ENCODE results near the gene NARS2.
"Not testable (repeated sequence)": the region's sequence is repeated elsewhere in the genome, so short reads cannot be mapped to it uniquely, and the experiment has no call there.

The NARS2 gene

GRCh38 chr11:78472382-78472781 lies 102.3 kb downstream of the NARS2 start:
- no peak for DNase-seq

DNA sequence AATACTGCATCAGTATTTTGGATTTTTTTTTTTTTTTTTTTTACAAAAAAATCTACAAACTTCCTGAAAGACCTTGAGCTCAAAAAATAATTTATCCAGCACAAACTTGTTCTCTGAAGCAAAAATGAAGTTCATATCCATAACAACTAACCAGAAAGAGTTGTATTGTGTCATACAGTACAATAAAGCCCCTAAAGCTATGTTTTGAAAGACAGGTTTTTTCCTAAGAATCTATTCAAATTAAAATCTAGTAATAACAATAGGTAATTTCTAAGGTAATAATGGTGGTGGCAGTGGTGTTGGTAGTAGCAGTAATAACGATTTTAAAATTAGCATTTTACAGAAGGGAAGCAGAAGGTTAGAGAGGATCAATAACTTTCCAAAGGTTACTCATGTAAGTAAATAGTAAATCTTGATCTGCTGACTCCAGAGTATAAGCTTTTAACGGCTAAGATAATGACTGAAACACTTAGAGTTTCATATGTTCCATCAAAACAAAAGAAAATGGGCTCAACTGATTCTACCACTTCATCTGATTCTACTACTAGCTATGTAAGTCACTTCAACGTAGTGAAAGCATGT lies 103.7 kb downstream of the NARS2 start:
- no peak for DNase-seq

- DNase-seq, result no peak
These were observed 104.8 kb downstream of the NARS2 start for GRCh38 chr11:78469896-78470295.

GRCh38 chr11:78467931-78468330 lies 106.7 kb downstream of the NARS2 start:
- DNase-seq, result no peak

GRCh38 chr11:78467370-78467769 lies 107.3 kb downstream of the NARS2 start:
- no peak for DNase-seq

DNA sequence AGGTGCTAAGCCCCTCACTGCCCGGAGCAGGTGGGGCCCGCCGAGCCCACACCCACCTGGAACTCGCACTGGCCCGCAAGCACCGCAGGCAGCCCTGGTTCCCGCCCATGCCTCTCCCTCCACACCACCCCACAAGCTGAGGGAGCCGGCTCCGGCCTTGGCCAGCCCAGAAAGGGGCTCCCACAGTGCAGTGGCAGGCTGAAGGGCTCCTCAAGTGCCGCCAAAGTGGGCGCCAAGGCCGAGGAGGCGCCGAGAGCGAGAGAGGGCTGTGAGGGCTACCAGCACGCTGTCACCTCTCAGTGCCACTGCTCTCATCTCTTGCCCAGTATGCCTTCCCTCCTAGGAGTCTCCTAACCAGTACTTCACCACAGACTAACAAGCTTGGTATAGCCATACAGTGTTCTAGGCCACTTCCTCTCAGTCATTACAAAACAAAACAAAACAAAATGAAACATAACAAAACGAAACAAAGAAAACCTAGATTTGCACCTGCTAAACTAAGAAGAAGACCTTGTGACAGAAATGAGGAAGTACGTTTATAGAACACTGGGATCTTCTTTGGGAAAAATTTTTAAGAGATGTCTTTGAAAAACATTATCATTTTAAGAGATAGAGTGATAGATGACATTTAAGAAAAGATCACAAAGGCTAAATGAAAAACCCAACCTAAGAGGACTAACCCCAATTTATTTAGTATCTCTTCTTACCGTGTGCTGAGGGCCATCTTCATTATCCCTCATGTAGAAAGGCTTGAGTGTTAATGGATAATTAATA lies 109.3 kb downstream of the NARS2 start:
- no peak for DNase-seq

- DNase-seq, result not testable (repeated sequence)
These were observed 109.9 kb downstream of the NARS2 start for GRCh38 chr11:78464787-78465168.

DNA sequence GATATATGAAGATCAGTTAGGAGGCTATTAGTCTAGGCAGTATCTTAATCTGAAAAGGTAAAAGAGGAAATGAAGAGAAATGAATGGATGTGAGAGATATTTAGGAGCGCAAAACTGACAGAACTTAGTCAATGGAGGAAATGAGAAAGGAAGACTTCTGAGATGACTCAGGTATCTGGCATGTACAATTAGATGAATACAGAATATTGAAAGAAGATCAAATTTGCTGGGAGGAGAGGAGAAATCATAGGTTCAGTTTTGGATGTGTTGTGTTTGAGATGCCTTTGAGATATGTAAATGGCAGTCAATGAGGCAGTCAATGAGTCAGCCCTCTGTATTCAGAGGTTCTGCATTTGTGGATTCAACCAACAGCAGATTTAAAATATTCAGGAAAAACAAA lies 114.2 kb downstream of the NARS2 start:
- DNase-seq, result peak; percentile 10

GRCh38 chr11:78459738-78460137 lies 114.9 kb downstream of the NARS2 start:
- no peak for DNase-seq

GRCh38 chr11:78457448-78457847 lies 117.2 kb downstream of the NARS2 start:
- DNase-seq, result no peak

DNA sequence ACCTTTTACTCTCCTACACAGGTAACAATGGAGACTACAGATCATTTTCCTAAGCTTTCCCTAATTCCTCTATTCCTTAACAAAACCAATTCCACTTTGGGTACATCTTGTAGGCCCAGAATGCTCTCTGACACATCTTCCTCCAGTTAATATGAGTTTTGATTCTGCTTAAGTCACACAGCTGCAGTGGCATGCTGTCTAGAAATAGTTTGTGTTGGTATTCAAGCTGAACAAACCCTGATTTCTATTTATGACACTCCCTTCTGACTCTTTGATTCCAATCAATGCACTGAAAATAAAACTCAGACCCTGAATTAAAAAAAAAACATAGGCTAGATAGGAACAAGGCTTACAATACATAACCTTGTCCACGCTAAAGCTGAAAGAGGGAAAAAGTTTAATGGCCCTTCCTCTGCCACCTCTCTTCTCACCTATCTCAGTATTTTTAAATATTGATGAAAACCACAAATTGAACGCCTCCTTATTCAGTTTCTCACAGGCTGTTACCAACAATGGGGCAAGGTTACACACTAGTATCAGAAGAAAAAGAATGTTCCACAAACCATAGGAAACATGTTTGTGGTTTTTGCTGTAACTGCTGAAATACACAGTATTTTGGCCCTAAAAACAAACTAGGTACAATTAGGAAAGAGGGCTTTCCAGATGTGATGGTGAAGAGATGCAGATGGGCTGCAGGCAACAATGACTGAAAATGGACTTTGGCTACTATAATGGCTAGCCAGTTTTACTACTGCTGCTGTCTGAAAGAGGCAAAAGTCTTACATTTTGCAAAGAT lies 121.3 kb downstream of the NARS2 start:
- DNase-seq, result no peak

- no peak for DNase-seq
These were observed 123.1 kb downstream of the NARS2 start for GRCh38 chr11:78451371-78452150.

DNA sequence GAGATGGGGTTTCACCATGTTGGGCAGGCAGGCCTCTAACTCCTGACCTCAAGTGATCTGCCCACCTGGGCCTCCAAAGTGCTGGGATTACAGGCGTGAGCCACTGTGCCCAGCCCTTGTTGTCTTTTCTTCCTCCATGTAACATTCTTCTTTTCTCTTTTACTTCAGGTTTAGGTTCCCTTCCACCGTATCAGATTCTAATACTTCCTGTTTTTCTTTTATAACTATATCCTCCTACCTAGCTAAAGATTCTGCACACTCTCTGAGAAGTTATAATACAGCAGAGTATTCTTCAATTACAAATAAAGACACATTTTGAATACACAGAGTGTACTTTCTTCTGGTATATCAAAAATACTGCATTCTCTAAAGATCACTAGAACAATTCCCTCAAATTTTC lies 123.8 kb downstream of the NARS2 start:
- no peak for DNase-seq

DNA sequence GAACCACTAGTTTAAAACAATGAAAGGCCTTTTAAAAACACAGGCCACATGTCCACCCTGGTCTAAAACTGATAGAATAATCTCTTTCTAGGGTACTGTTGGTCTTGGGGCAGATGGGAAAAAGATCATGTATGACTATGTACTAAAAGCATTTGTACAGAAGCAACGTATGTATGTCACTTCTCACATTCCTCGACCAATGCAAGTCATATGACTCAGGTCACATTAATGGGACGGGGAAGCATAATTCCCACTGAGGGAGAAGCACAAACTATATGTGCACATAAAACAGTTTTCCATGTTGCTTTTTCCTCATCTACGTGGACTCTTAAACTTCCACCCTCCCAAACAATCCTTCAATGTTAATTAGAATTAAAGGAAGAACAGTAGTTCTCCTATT lies 124.8 kb downstream of the NARS2 start:
- no peak for DNase-seq

- no peak for DNase-seq
These were observed 128.5 kb downstream of the NARS2 start for GRCh38 chr11:78446210-78446609.

GRCh38 chr11:78444726-78445125 lies 129.9 kb downstream of the NARS2 start:
- DNase-seq, result no peak

DNA sequence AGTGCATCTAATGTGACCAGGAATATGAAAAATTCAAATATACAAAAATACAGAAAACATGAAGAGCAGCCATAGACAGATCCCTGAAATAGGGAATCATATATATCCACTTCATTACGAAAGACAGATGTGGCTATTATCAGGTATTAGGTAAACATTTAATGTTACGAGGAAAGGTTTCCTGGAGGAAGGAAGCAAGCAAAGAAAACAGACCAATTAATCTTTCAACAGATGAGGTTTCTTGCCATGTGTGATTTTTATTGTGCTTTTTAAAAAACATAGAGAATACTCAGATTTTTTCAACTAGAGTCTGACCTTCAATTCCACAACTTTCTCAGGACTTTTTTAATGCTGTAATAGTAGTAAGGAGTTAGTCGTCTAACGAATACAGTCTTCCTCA lies 132.7 kb downstream of the NARS2 start:
- DNase-seq, result no peak

GRCh38 chr11:78438298-78438975 lies 136.2 kb downstream of the NARS2 start:
- DNase-seq, result no peak

- DNase-seq, result no peak
These were observed 141.7 kb downstream of the NARS2 start for GRCh38 chr11:78432956-78433355.

DNA sequence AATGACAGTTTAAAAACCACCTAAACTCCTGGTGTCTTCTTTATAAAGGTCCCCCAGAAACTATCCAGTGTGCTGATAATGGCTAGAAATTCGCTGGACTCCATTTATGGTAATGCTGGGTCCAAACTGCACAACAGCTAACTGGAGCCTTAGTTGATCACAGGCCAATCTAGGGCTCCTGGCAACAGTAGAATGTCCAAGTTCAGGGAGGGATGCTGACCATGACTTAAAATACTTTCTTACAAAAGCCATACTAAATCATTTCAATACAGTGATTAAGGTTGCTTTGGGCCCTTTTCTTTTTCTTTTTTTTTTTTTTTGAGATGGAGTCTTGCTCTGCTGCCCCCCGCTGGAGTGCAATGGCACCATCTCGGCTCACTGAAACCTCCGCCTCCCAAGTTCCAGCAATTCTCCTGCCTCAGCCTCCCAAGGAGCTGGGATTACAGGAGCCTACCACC lies 142.6 kb downstream of the NARS2 start:
- no peak for DNase-seq

DNA sequence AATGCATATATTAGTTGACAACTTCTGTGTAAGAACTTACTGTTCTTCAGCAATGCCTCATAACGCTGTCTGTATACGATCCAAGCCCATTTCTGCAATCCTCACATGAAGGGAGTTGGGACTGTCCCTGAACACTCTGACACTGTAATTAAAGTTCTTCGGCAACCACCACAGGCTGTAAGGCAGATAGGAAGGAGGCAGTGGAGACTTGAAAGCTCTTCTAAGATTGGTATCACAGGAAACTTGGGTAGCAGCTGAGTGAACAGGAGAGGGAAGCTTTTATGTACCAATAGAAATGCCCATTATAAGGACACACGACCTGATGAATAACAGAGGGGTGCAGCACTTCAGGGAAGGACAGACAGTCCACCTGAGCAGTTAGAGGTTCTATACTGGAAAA lies 145.0 kb downstream of the NARS2 start:
- DNase-seq, result no peak

DNA sequence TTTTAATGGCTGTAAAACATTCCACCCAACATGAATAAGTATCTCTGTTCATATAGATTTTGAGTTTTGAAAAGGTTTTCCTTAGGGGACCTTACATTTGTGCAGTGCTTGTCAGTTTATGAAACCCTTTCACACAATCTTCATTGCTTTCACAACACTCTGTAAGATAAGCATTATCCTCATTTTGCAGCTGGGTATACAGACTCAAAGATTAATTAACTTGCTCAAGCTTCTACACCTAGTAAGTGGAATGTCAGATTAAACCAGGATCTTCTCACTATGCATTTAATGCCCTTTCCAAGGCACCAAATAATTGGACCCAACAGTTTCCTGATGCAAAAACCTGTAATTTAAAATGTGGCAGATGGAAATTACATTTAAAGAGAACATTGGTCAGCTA lies 145.5 kb downstream of the NARS2 start:
- no peak for DNase-seq

GRCh38 chr11:78428773-78429172 lies 145.9 kb downstream of the NARS2 start:
- no peak for DNase-seq
